Dermis blood vessel endothelial cell (primary cell): ENCODE data around the gene OGFR. TPM values are rescaled to one million over a fixed set of nuclear protein-coding genes. Genes with fewer than 3 reads are reported as not detected.

ENCODE experiments used
- total RNA-seq: library from RNA; depleted of rRNA; stranded (reverse); fragments of >200 nt; gene quantifications from 2 replicates; pipeline ENCODE4 v1.2.3, GENCODE V29; 2014

The OGFR gene
- total RNA-seq, 1 donor from 2014 or later = 48.8 TPM

Other genes with a start within 250 kb of the OGFR start
- gene SLCO4A1, start 162.3 kb upstream of the OGFR start, total RNA-seq = 3.7 and 4.8 TPM in 2 replicates
- gene NTSR1, start 96.0 kb upstream of the OGFR start, total RNA-seq = 0.05 TPM in 1 of 2 replicates, not detected in the other
- gene MRGBP, start 8.4 kb upstream of the OGFR start, total RNA-seq = 18.5 and 19.5 TPM in 2 replicates
- gene COL9A3, start 12.2 kb downstream of the OGFR start, total RNA-seq = 1.3 and 1.9 TPM in 2 replicates
- 14.1 and 14.8 TPM in 2 replicates for gene TCFL5, start 57.0 kb downstream of the OGFR start, total RNA-seq
- 47.5 and 56.2 TPM in 2 replicates for gene DIDO1, start 121.7 kb downstream of the OGFR start, total RNA-seq
- gene GID8, start 133.3 kb downstream of the OGFR start, total RNA-seq = 43.4 and 43.7 TPM in 2 replicates
- 9.0 and 11.8 TPM in 2 replicates for gene SLC17A9, start 147.9 kb downstream of the OGFR start, total RNA-seq
- gene BHLHE23, start 202.1 kb downstream of the OGFR start, total RNA-seq = not detected in 2 replicates